LNCaP clone FGC (cell line): ENCODE measurements around the gene TMA7B.

Experiments
- DNase-seq: peaks from one replicate; pipeline ENCODE4 v3.0.0-alpha.2; 2011; ENCODE audit warnings: low read depth
- H3K4me3 ChIP-seq: 2 replicates; pipeline ENCODE4 v1.5.1; 2011; ENCODE audit warnings: mild to moderate bottlenecking, low read depth, low read length, control low read depth
- CTCF ChIP-seq: IDR thresholded peaks from 2 replicates; pipeline ENCODE4 v1.5.1; 2012; ENCODE audit warnings: mild to moderate bottlenecking; ENCODE audit not compliant: control insufficient read depth, insufficient read depth; ENCODE audit errors: extremely low read depth

Gene TMA7B

GRCh38 chr22:40001106-40001505 is 40.9 kb downstream of the TMA7B start:
- no peak for DNase-seq
- no peak overlapping the region for H3K4me3 ChIP-seq
- TF ChIP-seq CTCF: no peak

- no peak for DNase-seq
- TF ChIP-seq CTCF: no peak
- H3K4me3 ChIP-seq: no peak overlapping the region
These were observed 41.8 kb downstream of the TMA7B start for GRCh38 chr22:40001800-40002577.

GRCh38 chr22:40002935-40003715 is 42.9 kb downstream of the TMA7B start:
- no peak for DNase-seq
- TF ChIP-seq CTCF: no peak
- H3K4me3 ChIP-seq: no peak overlapping the region

GRCh38 chr22:40004836-40005235 is 44.6 kb downstream of the TMA7B start:
- DNase-seq: no peak
- no peak for TF ChIP-seq CTCF
- H3K4me3 ChIP-seq: no peak overlapping the region

GRCh38 chr22:40006641-40007040 is 46.4 kb downstream of the TMA7B start:
- no peak overlapping the region for H3K4me3 ChIP-seq
- DNase-seq: no peak
- TF ChIP-seq CTCF: no peak

GRCh38 chr22:40007853-40008710 is 47.9 kb downstream of the TMA7B start:
- H3K4me3 ChIP-seq: no peak overlapping the region
- DNase-seq: no peak
- no peak for TF ChIP-seq CTCF
